Measurements from ENCODE around the gene KLHL41.

The KLHL41 gene

DNA sequence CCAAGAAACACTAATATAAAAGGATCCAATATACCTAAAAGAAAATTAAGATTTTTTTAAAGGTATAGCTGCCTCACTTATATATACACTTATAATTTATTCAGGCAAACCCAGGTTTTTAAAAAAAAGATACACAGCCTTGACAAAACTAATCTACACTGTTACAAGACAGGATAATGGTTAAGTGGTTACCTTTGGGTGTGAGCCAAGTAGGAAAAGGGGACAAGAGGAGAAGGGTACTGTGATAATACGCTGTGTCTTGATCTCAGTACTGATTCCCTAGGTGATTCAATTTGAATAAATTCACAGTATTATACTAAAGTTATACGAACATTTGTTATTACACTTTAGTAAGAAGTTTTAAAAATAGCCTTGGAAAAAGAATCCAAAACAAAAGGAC lies 30.6 kb downstream of the KLHL41 start (continued):
- TF ChIP-seq ZNF639 (tag by site-specific recombination; IDR thresholded peaks at IDR 0.05) = no peak

DNA sequence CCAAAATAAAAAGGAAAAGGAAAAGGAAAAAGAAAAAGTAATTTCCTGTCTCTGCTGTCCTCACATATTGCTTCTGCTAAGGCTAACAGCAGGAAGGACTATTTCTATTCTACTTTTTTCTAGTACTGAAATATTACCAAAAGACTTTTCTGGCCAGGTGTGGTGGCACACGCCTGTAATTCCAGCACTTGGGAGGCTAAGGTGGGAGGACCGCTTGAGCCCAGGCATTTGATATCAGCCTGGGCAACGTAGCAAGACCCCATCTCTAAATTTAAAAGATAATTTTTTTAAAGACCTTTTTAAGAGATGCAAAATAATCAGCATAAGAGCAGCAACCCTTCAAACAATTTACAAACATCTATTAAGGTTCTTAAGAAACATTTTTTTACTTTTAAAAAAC lies 32.9 kb downstream of the KLHL41 start:
- CTCF ChIA-PET = no interaction called here
- TF ChIP-seq, protein P1, sequence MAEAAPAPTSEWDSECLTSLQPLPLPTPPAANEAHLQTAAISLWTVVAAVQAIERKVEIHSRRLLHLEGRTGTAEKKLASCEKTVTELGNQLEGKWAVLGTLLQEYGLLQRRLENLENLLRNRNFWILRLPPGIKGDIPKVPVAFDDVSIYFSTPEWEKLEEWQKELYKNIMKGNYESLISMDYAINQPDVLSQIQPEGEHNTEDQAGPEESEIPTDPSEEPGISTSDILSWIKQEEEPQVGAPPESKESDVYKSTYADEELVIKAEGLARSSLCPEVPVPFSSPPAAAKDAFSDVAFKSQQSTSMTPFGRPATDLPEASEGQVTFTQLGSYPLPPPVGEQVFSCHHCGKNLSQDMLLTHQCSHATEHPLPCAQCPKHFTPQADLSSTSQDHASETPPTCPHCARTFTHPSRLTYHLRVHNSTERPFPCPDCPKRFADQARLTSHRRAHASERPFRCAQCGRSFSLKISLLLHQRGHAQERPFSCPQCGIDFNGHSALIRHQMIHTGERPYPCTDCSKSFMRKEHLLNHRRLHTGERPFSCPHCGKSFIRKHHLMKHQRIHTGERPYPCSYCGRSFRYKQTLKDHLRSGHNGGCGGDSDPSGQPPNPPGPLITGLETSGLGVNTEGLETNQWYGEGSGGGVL (tag by site-specific recombination; IDR thresholded peaks at IDR 0.05) = no peak
- TF ChIP-seq TRIM28 (IDR thresholded peaks at IDR 0.05; ENCODE audit: borderline replicate concordance, low read length) (no peak), ZNF121 (tag by site-specific recombination; IDR thresholded peaks at IDR 0.05) (0 out of 2 replicates have a peak, but pooled peaks have one; percentile 34), ZNF175 (tag by site-specific recombination; IDR thresholded peaks at IDR 0.05) (no peak)
- Histone ChIP-seq H3K9me3 (ENCODE audit: control insufficient read depth, insufficient read depth, low read depth, low read length) (no peaks in the 10 kb centered on the region), H3K27ac (ENCODE audit: extremely low read depth, low read depth, low read length) (no peak overlapping the region), H3K36me3 (ENCODE audit: control insufficient read depth in 2 of 2, insufficient read depth in 1 of 2, low read length in 2 of 2) (peaks cover 17 to 57% of the 10 kb centered on the region in 2 experiments), H3K4me3 (ENCODE audit: low read depth, low read length) (no peak overlapping the region), H3K4me1 (ENCODE audit: control insufficient read depth, insufficient read depth, low read length) (0 out of 2 replicates have a peak, but pooled peaks cover 2% of the 10 kb centered on the region)
- POLR2A ChIA-PET = no interaction called here

DNA sequence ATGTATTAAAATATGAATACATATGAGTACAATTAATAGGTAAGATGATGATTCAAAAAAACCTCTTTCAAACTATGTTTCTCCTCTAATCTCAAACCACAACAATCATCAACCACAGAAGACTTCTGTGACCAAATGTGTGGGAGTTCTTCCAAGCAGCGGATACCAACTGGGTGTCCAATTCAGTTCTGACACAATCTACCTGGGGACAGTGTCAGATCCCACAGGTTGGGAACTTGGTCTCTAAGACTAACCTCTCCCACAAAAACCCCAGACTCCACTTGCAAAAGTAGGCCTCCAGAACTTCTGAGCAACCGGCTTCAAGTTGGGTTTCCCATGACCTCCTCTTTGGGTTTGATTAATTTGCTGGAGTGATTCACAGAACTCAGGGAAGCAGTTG lies 37.3 kb downstream of the KLHL41 start:
- POLR2A ChIA-PET = no interaction called here
- CTCF ChIA-PET = no interaction called here
- H3K27ac ChIP-seq (ENCODE audit: extremely low read depth, low read depth, low read length) = no peak overlapping the region
- no peak overlapping the region for H3K4me3 ChIP-seq (ENCODE audit: low read depth, low read length)
- no peaks in the 10 kb centered on the region for H3K4me1 ChIP-seq (ENCODE audit: control insufficient read depth, insufficient read depth, low read length)
- TF ChIP-seq PBX3 (CRISPR knock-in tag; IDR thresholded peaks at IDR 0.05) (no peak), ZNF426 (tag by site-specific recombination; IDR thresholded peaks at IDR 0.05) (no peak), ZNF174 (tag by site-specific recombination; IDR thresholded peaks at IDR 0.05) (no peak), INSM2 (tag by site-specific recombination; IDR thresholded peaks at IDR 0.05) (no peak), ZNF311 (tag by site-specific recombination; IDR thresholded peaks at IDR 0.05; ENCODE audit: borderline replicate concordance) (no peak), ZNF202 (tag by site-specific recombination; IDR thresholded peaks at IDR 0.05; ENCODE audit: borderline replicate concordance) (no peak), ZNF132 (tag by site-specific recombination; IDR thresholded peaks at IDR 0.05; ENCODE audit: borderline replicate concordance) (no peak)
- TF ChIP-seq, protein P2, sequence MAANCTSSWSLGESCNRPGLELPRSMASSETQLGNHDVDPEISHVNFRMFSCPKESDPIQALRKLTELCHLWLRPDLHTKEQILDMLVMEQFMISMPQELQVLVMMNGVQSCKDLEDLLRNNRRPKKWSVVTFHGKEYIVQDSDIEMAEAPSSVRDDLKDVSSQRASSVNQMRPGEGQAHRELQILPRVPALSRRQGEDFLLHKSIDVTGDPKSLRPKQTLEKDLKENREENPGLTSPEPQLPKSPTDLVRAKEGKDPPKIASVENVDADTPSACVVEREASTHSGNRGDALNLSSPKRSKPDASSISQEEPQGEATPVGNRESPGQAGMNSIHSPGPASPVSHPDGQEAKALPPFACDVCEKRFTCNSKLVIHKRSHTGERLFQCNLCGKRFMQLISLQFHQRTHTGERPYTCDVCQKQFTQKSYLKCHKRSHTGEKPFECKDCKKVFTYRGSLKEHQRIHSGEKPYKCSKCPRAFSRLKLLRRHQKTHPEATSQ (tag by site-specific recombination; IDR thresholded peaks at IDR 0.05) = no peak
- H3K9me3 ChIP-seq (ENCODE audit: control insufficient read depth, insufficient read depth, low read depth, low read length) = no peaks in the 10 kb centered on the region
- H3K36me3 ChIP-seq (ENCODE audit: control insufficient read depth in 2 of 2, insufficient read depth in 1 of 2, low read length in 2 of 2) = peaks cover 16 to 52% of the 10 kb centered on the region in 2 experiments
